ENCODE results near the gene C2orf49. TPM values are rescaled to one million over a fixed set of nuclear protein-coding genes. Genes with fewer than 3 reads are reported as not detected.

C2orf49 gene
- total RNA-seq, 1 experiment from 2014 or later, result 20.0 TPM

DNA sequence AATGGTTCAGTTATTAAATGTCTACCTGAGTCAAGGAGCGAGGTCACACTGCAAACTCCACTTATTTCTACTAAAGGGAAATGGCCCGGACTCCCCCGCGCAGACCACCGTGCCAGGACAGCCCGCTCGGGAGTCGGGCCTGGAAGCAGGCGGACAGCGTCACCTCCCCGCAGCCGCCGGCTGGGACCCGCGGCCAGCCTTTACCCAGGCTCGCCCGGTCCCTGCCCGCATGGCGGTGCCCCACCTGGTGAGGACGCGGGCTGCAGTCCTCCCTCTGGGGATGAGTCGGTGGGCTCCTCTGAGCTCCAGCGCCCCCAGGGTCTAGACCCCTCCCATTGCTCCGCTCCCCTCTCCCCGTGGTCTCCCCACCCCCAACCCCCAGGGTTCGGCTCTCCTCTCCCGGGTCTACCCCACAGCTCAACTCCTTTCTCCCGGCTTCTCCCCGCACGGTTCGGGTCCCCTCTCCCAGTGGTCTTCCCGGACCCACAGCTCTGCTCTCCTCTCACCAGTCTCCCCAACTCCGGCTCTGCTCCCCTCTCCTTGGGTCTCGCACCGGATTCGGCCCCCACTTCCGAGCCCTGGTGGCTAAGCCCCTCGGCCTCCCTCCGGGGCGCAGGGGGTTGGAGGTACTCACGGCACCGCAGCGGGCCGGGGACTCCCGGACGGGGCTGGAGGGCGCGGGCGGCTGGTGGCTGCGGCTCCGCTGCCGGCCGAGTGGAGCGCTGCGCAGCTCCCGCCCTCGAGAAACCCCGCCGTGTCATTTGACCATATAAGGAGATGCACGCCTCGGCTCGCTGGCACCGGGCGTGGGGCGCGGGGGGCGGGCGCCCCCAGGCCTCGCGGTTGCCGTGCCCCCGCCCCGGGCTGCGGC, 61.2 kb downstream of the C2orf49 start, which contains the start of gene FHL2:
Gene FHL2, minus strand, starts transcription at position 716 of the 871 bp plus-strand sequence. CDS start 12,535 bp downstream, outside the sequence.
- no peaks in the 10 kb centered on the region for H3K27me3 ChIP-seq (ENCODE audit: control insufficient read depth, insufficient read depth, low read length)
- intact Hi-C loops (cut with micrococcal nuclease; ENCODE audit: unreplicated experiment), result loop anchor here (5.0 kb wide), 1 partner anchor 124 kb away; no protein-coding TSS in a partner anchor
- in situ Hi-C loops (cut with HindIII; ENCODE audit: low pct_unique_long_range_greater_than_20kb, low sequenced_read_pairs), result no loop called here
- ChIA-PET POLR2A (interaction anchor here (0.6 to 2.1 kb wide), 4 partner anchors 9 to 354 kb away, joined by 3 to 10 read pairs (median 3); no protein-coding TSS in a partner anchor), CTCF (interaction anchor here (1.0 to 1.1 kb wide), 2 partner anchors 121 to 122 kb away, joined by 4 read pairs; no protein-coding TSS in a partner anchor)
- H3K4me3 ChIP-seq (ENCODE audit: low read depth in 2 of 2, low read length in 2 of 2), result peak within 1 kb of the TSS; percentile 86 to 90
- H3K4me1 ChIP-seq (ENCODE audit: control insufficient read depth, insufficient read depth, low read length), result peaks cover 70% of the 10 kb centered on the region
- peaks cover 21% of the 10 kb centered on the region for H3K36me3 ChIP-seq (ENCODE audit: control insufficient read depth, insufficient read depth, low read length)
- peak; percentile 77 for ATAC-seq
- no peak for DNase-seq (ENCODE audit: low read depth, low spot score)
- BruUV-seq (replicated peaks), result no TSS peak
- no peaks in the 10 kb centered on the region for H3K9me3 ChIP-seq (ENCODE audit: control insufficient read depth, insufficient read depth, low read depth, low read length)
- peak within 1 kb of the TSS; percentile 100 for H3K27ac ChIP-seq (ENCODE audit: low read length)
- TF ChIP-seq POLR2AphosphoS5 (IDR thresholded peaks at IDR 0.05; ENCODE audit: low read depth, low read length) (peak; percentile 91), SIN3A (IDR thresholded peaks at IDR 0.05; ENCODE audit: borderline replicate concordance, insufficient read depth, low read depth, low read length) (0 out of 2 replicates have a peak, but pooled peaks have one; percentile 22), TCF7L2 (IDR thresholded peaks at IDR 0.05; ENCODE audit: low read depth, low read length) (no peak)
- TF ChIP-seq, protein P1, sequence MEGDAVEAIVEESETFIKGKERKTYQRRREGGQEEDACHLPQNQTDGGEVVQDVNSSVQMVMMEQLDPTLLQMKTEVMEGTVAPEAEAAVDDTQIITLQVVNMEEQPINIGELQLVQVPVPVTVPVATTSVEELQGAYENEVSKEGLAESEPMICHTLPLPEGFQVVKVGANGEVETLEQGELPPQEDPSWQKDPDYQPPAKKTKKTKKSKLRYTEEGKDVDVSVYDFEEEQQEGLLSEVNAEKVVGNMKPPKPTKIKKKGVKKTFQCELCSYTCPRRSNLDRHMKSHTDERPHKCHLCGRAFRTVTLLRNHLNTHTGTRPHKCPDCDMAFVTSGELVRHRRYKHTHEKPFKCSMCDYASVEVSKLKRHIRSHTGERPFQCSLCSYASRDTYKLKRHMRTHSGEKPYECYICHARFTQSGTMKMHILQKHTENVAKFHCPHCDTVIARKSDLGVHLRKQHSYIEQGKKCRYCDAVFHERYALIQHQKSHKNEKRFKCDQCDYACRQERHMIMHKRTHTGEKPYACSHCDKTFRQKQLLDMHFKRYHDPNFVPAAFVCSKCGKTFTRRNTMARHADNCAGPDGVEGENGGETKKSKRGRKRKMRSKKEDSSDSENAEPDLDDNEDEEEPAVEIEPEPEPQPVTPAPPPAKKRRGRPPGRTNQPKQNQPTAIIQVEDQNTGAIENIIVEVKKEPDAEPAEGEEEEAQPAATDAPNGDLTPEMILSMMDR (IDR thresholded peaks at IDR 0.05), result peak; percentile 78
- TF ChIP-seq, protein P2, sequence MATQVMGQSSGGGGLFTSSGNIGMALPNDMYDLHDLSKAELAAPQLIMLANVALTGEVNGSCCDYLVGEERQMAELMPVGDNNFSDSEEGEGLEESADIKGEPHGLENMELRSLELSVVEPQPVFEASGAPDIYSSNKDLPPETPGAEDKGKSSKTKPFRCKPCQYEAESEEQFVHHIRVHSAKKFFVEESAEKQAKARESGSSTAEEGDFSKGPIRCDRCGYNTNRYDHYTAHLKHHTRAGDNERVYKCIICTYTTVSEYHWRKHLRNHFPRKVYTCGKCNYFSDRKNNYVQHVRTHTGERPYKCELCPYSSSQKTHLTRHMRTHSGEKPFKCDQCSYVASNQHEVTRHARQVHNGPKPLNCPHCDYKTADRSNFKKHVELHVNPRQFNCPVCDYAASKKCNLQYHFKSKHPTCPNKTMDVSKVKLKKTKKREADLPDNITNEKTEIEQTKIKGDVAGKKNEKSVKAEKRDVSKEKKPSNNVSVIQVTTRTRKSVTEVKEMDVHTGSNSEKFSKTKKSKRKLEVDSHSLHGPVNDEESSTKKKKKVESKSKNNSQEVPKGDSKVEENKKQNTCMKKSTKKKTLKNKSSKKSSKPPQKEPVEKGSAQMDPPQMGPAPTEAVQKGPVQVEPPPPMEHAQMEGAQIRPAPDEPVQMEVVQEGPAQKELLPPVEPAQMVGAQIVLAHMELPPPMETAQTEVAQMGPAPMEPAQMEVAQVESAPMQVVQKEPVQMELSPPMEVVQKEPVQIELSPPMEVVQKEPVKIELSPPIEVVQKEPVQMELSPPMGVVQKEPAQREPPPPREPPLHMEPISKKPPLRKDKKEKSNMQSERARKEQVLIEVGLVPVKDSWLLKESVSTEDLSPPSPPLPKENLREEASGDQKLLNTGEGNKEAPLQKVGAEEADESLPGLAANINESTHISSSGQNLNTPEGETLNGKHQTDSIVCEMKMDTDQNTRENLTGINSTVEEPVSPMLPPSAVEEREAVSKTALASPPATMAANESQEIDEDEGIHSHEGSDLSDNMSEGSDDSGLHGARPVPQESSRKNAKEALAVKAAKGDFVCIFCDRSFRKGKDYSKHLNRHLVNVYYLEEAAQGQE (IDR thresholded peaks at IDR 0.05; ENCODE audit: insufficient read depth in 1 of 2, low read depth in 2 of 2, low read length in 1 of 2), result 0 out of 4 replicates have a peak, but pooled peaks of 1 of the 2 experiments have one; percentile 34

Other genes with a start within 250 kb of the C2orf49 start
- gene GPR45, start 95.8 kb upstream of the C2orf49 start, total RNA-seq (2021; ENCODE audit: unreplicated experiment), result not detected
- 32.7 TPM for gene TGFBRAP1, start 7.8 kb upstream of the C2orf49 start, total RNA-seq (2021; ENCODE audit: unreplicated experiment)
- 378 TPM for gene FHL2, start 61.5 kb downstream of the C2orf49 start, total RNA-seq (2021; ENCODE audit: unreplicated experiment)

Measured in Panc1 (cell line).